ENCODE results near the gene CCNL2. TPM values are rescaled to one million over a fixed set of nuclear protein-coding genes. Genes with fewer than 3 reads are reported as not detected.

The CCNL2 gene
- total RNA-seq, 6 experiments from 2014 or later: 80.8 to 127 (median 101) TPM

DNA sequence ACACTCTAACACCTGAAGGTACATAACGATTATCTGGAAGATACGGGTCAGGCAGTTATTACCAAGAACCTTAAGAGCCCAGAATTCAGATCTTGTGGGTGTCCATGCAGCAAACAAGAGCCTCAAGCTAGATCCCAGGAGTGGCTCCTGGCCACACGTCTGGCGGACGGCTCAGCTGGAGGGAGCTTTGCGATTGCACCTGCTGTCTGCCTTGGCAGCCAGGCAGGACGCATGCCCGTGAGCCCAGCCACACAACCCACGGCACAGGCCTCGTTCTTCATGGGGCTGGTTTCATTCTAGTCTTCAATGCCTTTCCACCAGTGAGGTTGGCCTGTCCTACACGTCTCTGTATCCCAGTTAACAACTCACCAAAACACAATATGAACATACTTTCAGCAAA is 5.7 kb downstream of the CCNL2 start:
- Histone ChIP-seq H3K4me3 (no peak overlapping the region), H3K4me1 (peaks cover 0 to 8% (median 2%) of the 10 kb centered on the region in 4 donors), H3K36me3 (peaks cover 18 to 94% (median 52%) of the 10 kb centered on the region in 4 donors), H3K27ac (no peak overlapping the region), H3K27me3 (no peaks in the 10 kb centered on the region), H3K9me3 (no peaks in the 10 kb centered on the region)
- no peak for ATAC-seq
- intact Hi-C loops (cut with DNase I): no loop called here
- 73% methylated on average over 3 of the region's 11 CpGs for WGBS (ENCODE audit: insufficient coverage, low coverage, low lambda C conversion rate, missing lambda C conversion rate)
- TF ChIP-seq POLR2A (IDR thresholded peaks at IDR 0.05): no peak
- TF ChIP-seq CTCF (IDR thresholded peaks at IDR 0.05): no peak
- no peak for DNase-seq

GRCh38 chr1:1393014-1393413 is 6.1 kb downstream of the CCNL2 start:
- no CpG with 5 or more reads among the region's 4 CpGs for WGBS (ENCODE audit: insufficient coverage, low coverage, low lambda C conversion rate, missing lambda C conversion rate)
- H3K4me1 ChIP-seq: peaks cover 0 to 5% (median 2%) of the 10 kb centered on the region in 4 donors
- TF ChIP-seq CTCF (IDR thresholded peaks at IDR 0.05): no peak
- TF ChIP-seq POLR2A (IDR thresholded peaks at IDR 0.05): no peak
- H3K27me3 ChIP-seq: no peaks in the 10 kb centered on the region
- no peaks in the 10 kb centered on the region for H3K9me3 ChIP-seq
- no peak overlapping the region for H3K4me3 ChIP-seq
- DNase-seq (no peak), ATAC-seq (no peak)
- intact Hi-C loops (cut with DNase I): no loop called here
- no peak overlapping the region for H3K27ac ChIP-seq
- peaks cover 22 to 98% (median 56%) of the 10 kb centered on the region in 4 donors for H3K36me3 ChIP-seq

DNA sequence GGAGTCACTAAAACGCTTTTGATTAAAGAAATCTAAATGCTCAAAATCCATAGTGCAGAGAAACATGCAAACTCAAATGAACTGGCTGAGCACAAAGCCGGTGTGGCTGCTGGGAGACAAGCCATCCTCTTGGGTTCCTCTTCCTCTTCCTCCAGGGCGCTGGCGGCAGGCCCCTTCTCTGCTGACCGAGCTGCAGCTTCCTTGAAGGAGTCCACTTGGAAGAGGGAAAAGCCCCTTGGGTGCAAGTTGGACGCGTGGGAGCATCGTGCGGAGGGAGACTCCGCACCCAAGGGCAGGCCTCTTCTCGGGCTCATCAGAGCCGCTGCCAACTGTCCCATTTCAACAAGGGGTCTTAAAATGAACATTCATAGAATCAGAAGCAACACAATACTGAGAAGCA is 7.9 kb downstream of the CCNL2 start:
- DNase-seq: no peak
- TF ChIP-seq POLR2A (IDR thresholded peaks at IDR 0.05): no peak
- TF ChIP-seq CTCF (IDR thresholded peaks at IDR 0.05): no peak
- Histone ChIP-seq H3K27ac (no peak overlapping the region), H3K4me1 (no peaks in the 10 kb centered on the region), H3K36me3 (peaks cover 29 to 99% (median 66%) of the 10 kb centered on the region in 4 donors), H3K27me3 (no peaks in the 10 kb centered on the region), H3K9me3 (no peaks in the 10 kb centered on the region), H3K4me3 (no peak overlapping the region)
- no peak for ATAC-seq
- intact Hi-C loops (cut with DNase I): no loop called here
- WGBS (ENCODE audit: insufficient coverage, low coverage, low lambda C conversion rate, missing lambda C conversion rate): 87% methylated on average over 6 of the region's 12 CpGs

GRCh38 chr1:1390675-1391074 is 8.5 kb downstream of the CCNL2 start:
- DNase-seq: no peak
- no peak for TF ChIP-seq CTCF (IDR thresholded peaks at IDR 0.05)
- no peak for TF ChIP-seq POLR2A (IDR thresholded peaks at IDR 0.05)

GRCh38 chr1:1388078-1388472 is 11.1 kb downstream of the CCNL2 start:
- no peak overlapping the region for H3K27ac ChIP-seq
- WGBS (ENCODE audit: insufficient coverage, low coverage, low lambda C conversion rate, missing lambda C conversion rate): 94% methylated on average over 5 of the region's 16 CpGs
- ATAC-seq (no peak), DNase-seq (no peak)
- TF ChIP-seq POLR2A (IDR thresholded peaks at IDR 0.05) (no peak), CTCF (IDR thresholded peaks at IDR 0.05) (no peak)
- H3K4me3 ChIP-seq: no peak overlapping the region
- intact Hi-C loops (cut with DNase I): no loop called here
- H3K27me3 ChIP-seq: no peaks in the 10 kb centered on the region
- peaks cover 0 to 12% (median 0%) of the 10 kb centered on the region in 4 donors for H3K4me1 ChIP-seq
- peaks cover 29 to 75% (median 55%) of the 10 kb centered on the region in 4 donors for H3K36me3 ChIP-seq
- no peaks in the 10 kb centered on the region for H3K9me3 ChIP-seq

More at GRCh38 chr1:1390675-1391074, 8.5 kb downstream of the CCNL2 start:
- no peaks in the 10 kb centered on the region for H3K9me3 ChIP-seq
- ATAC-seq: no peak
- no peaks in the 10 kb centered on the region for H3K4me1 ChIP-seq
- intact Hi-C loops (cut with DNase I): no loop called here
- H3K27ac ChIP-seq: no peak overlapping the region
- H3K4me3 ChIP-seq: no peak overlapping the region
- no peaks in the 10 kb centered on the region for H3K27me3 ChIP-seq
- 94% methylated on average over 11 of the region's 12 CpGs for WGBS (ENCODE audit: insufficient coverage, low coverage, low lambda C conversion rate, missing lambda C conversion rate)
- peaks cover 29 to 99% (median 70%) of the 10 kb centered on the region in 4 donors for H3K36me3 ChIP-seq

Measured in right lobe of liver (tissue), 6 donors.